Fibroblast of skin of left quadriceps (primary cell): Measurements from ENCODE around the gene EVC.
"Not testable (repeated sequence)": the region's sequence is repeated elsewhere in the genome, so short reads cannot be mapped to it uniquely, and the experiment has no call there.

Experiments
- DNase-seq, 2 experiments: peaks; one replicate each; pipeline ENCODE4 v3.0.0-alpha.2; 2013; ENCODE audit warnings: low read depth in 2 of 2

The EVC gene

DNA sequence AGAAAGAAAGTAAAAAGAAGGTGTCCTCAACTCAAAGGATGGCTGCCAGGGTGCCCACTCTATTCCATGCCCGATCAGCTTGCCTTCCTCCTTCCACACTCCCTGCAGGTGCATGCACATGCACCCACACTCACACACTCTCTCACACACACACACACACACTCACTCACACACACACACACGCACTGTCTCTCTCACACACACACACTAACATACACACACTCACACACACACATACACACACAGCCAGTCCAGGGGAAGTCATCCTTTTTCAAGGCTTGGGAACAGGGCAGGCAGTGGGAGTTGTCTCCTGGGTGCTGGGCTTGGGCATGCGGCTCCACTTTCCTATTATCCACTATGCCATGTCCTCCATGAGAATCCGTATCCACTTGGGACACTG is 131.5 kb downstream of the EVC start:
- DNase-seq, result no peak

GRCh38 chr4:5843573-5844530 is 132.9 kb downstream of the EVC start:
- no peak for DNase-seq

DNA sequence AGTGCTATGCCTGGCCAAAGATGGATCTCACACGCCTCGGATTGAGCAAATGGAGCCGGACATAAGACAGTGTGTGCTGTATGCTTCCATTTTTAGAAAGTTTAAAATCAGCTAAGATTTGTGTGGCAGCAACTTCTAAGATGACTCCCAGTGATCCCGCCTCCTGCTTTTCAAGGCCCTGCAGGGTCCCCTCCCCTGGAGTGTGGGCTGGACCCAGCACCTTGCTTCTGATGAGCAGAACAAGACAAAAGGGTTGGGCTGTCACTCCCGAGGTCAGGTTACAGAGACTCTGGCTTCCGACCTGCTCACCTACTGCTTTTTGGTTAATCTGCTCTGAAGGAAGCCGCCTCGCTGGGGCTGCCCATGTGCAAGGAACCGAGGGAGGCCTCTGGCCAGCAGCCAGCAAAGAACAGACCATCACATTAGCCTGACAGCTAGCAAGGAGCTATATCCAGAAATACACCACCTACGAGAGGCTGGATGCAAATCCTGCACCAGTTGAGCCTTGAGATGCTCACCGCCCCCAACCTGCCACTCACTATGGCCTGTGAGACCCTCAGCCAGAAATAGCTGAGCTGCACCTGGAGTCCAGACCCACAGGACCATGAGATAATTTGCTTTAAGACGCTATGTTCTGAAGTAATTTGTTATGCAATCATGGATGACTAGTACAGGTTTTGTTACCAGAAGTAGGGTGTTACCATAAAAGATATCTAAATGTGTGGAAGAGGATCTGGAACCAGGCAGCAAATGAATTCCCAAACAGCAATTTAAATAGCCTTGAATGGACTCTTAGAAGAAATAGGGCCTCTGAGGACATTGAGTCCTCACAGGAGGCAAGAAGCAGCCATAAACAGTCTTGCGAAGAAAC is 134.3 kb downstream of the EVC start:
- DNase-seq, result no peak

DNA sequence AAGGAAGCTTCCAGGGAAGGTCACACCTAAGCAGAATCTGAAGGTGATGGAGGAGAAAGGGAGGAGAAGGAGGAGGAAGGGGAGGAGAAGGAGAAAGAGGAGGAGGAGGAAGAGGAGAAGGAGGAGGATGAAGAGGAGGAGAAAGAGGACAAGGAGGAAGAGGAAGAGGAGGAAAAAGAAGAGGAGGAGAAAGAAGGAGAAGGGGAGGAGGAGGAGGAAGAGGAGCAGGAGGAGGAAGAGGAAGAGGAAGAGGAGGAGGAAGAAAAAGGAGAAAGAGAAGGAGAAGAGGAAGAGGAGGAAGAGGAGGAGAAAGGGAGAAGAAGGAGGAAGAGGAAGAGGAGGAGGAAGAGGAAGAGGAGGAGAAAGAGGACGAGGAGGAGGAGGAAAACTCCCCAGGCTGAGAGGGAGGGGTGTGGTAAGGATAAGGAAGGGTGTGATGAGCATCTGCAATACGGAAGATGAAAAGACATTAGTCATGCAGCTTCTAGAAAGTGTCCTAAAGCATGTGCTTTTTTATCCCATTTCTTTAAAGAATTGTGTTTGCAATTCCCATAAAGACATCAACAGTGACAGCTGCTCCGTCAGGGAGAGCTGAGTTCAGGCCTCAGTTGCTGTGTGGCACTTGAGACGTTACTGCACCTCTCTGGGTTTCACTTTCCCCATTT is 140.8 kb downstream of the EVC start:
- DNase-seq, result no peak

DNA sequence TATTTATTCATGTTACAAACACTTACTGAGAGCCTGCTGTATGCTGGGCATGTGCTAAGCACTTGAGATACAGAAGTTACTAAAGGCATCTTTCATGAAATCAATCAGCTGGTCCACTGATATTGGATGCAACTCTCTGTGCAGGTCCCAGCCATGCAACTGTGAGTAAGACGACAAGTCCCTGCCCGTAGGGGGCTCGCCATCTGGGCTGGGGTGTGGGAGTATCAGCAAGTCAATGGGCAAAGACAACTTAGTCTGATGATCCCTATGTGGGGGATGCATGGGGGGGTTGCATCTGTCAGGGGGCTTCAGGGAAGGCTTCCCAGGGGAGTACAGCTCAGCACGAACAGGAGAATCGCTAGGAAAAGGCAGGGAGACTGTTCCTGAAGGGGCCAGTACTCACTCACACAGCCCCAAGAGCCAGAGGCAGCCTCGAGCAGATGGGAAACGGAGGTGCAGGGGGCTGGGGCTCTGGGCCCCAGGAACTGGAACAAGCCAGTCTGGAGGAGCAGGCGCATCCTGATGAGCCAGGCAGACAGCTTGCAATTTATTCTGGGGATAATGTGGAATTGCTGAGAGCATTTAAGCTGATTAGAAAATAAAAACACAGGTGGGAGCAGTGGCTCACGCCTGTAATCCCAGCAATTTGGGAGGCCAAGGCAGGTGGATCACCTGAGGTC is 141.7 kb downstream of the EVC start:
- DNase-seq, result no peak

DNA sequence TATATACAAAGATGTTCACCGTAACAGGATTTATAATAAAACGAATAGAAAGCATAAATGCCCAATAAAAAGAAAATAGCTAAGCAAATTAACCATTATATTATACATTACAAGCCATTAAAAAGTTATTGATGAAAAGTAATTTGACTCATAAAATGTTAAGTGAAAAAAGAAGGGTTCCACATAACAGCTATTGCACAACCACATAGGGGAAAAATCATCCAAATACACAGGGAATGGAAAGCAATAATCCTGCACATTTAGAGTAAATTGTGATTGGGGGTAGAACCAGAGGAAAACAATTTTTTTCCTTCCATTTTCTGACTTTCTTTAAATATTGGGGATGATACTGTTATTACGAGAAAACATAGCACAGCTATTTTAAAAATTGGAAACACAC is 143.9 kb downstream of the EVC start:
- DNase-seq, result no peak

GRCh38 chr4:5856362-5856761 is 145.4 kb downstream of the EVC start:
- not testable (repeated sequence) for DNase-seq

DNA sequence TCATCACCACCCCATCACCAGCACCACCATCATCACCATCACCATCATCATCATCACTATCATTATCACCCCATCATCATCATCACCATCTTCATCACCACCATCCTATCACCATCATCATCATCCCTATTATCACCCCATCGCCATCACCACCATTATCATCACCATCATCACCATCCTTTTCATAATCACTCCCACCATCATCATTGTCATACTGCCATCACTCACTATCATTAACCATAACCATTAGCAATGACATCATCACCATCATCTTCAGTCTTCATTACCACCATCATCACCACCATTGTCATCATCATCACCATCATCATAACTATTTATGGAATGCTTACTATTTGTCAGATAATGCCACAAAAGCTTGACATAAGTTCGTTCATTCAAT is 146.2 kb downstream of the EVC start:
- DNase-seq, result no peak

DNA sequence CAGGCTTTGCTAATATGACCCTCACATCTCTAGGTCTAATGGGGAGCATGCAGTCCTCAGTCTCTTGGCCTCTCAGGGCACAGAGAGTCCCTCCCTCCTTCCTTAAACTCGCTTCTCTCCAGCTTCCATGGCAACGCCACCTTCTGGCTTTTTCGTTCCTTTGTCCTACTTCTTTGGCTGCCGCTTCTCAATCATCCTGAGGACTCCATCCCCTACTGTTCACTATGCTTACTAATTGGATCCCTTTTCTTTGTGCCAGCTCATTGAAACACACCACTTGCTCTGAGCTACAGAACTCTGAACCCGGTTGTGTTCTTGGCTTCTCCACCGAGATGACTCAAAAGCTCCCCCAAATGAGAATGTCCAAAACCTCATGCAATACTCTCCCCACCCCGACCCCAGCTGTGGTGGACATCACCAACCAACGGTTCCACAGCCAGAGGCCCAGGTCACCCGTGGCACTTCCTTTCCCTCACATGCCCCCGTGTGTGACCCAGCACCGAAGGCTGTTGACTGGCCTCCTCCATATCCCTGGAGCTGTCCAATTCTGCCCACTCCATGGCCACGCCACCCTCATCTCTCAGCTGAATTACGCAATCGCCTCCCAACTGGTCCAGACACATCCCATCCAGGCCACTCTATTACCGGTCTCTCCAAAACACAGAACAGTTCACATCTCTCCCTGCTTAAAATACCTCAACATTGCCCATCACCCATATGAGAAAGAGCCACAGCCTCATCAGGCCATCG is 147.2 kb downstream of the EVC start:
- no peak for DNase-seq

- peak; percentile 83 for DNase-seq
These were observed 152.6 kb downstream of the EVC start for GRCh38 chr4:5863461-5864113.
